Measurements from ENCODE around the gene SOX6.

The SOX6 gene

GRCh38 chr11:16350125-16350524, 6.2 kb downstream of the SOX6 start:
- no peak overlapping the region for H3K27ac Mint-ChIP-seq
- H3K9me3 Mint-ChIP-seq (ENCODE audit: low read depth), result no peaks in the 10 kb centered on the region
- no peaks in the 10 kb centered on the region for H3K36me3 Mint-ChIP-seq
- no peak overlapping the region for H3K4me3 Mint-ChIP-seq
- no peaks in the 10 kb centered on the region for H3K27me3 Mint-ChIP-seq
- H3K4me1 Mint-ChIP-seq (ENCODE audit: low read depth), result no peaks in the 10 kb centered on the region

GRCh38 chr11:16347928-16348685, 8.2 kb downstream of the SOX6 start:
- Mint-ChIP-seq H3K4me3 (no peak overlapping the region), H3K27ac (no peak overlapping the region), H3K9me3 (ENCODE audit: low read depth) (no peaks in the 10 kb centered on the region), H3K4me1 (ENCODE audit: low read depth) (no peaks in the 10 kb centered on the region), H3K27me3 (no peaks in the 10 kb centered on the region), H3K36me3 (no peaks in the 10 kb centered on the region)

- no peak overlapping the region for H3K4me3 Mint-ChIP-seq
- no peaks in the 10 kb centered on the region for H3K4me1 Mint-ChIP-seq (ENCODE audit: low read depth)
- no peak overlapping the region for H3K27ac Mint-ChIP-seq
- no peaks in the 10 kb centered on the region for H3K27me3 Mint-ChIP-seq
- H3K36me3 Mint-ChIP-seq, result no peaks in the 10 kb centered on the region
- H3K9me3 Mint-ChIP-seq (ENCODE audit: low read depth), result no peaks in the 10 kb centered on the region
Measured at GRCh38 chr11:16346975-16347374, 9.4 kb downstream of the SOX6 start.

- H3K4me3 Mint-ChIP-seq, result no peak overlapping the region
- H3K27me3 Mint-ChIP-seq, result no peaks in the 10 kb centered on the region
- no peaks in the 10 kb centered on the region for H3K9me3 Mint-ChIP-seq (ENCODE audit: low read depth)
- H3K27ac Mint-ChIP-seq, result no peak overlapping the region
- H3K4me1 Mint-ChIP-seq (ENCODE audit: low read depth), result no peaks in the 10 kb centered on the region
- no peaks in the 10 kb centered on the region for H3K36me3 Mint-ChIP-seq
Measured at GRCh38 chr11:16341853-16342252, 14.5 kb downstream of the SOX6 start.

- no peaks in the 10 kb centered on the region for H3K9me3 Mint-ChIP-seq (ENCODE audit: low read depth)
- H3K27me3 Mint-ChIP-seq, result no peaks in the 10 kb centered on the region
- no peaks in the 10 kb centered on the region for H3K4me1 Mint-ChIP-seq (ENCODE audit: low read depth)
- H3K4me3 Mint-ChIP-seq, result no peak overlapping the region
- no peaks in the 10 kb centered on the region for H3K36me3 Mint-ChIP-seq
- H3K27ac Mint-ChIP-seq, result no peak overlapping the region
Measured at GRCh38 chr11:16338393-16338792, 18.0 kb downstream of the SOX6 start.

- Mint-ChIP-seq H3K27me3 (no peaks in the 10 kb centered on the region), H3K36me3 (no peaks in the 10 kb centered on the region), H3K4me1 (ENCODE audit: low read depth) (no peaks in the 10 kb centered on the region), H3K4me3 (no peak overlapping the region), H3K27ac (no peak overlapping the region), H3K9me3 (ENCODE audit: low read depth) (no peaks in the 10 kb centered on the region)
Measured at GRCh38 chr11:16337421-16338213, 18.7 kb downstream of the SOX6 start.

GRCh38 chr11:16336721-16337120, 19.6 kb downstream of the SOX6 start:
- no peaks in the 10 kb centered on the region for H3K9me3 Mint-ChIP-seq (ENCODE audit: low read depth)
- H3K36me3 Mint-ChIP-seq, result no peaks in the 10 kb centered on the region
- H3K27ac Mint-ChIP-seq, result no peak overlapping the region
- H3K4me1 Mint-ChIP-seq (ENCODE audit: low read depth), result no peaks in the 10 kb centered on the region
- H3K27me3 Mint-ChIP-seq, result no peaks in the 10 kb centered on the region
- no peak overlapping the region for H3K4me3 Mint-ChIP-seq

GRCh38 chr11:16336204-16336603, 20.1 kb downstream of the SOX6 start:
- no peaks in the 10 kb centered on the region for H3K9me3 Mint-ChIP-seq (ENCODE audit: low read depth)
- no peak overlapping the region for H3K4me3 Mint-ChIP-seq
- no peaks in the 10 kb centered on the region for H3K4me1 Mint-ChIP-seq (ENCODE audit: low read depth)
- H3K27me3 Mint-ChIP-seq, result no peaks in the 10 kb centered on the region
- H3K36me3 Mint-ChIP-seq, result no peaks in the 10 kb centered on the region
- H3K27ac Mint-ChIP-seq, result no peak overlapping the region

GRCh38 chr11:16335236-16335962, 20.9 kb downstream of the SOX6 start:
- no peaks in the 10 kb centered on the region for H3K36me3 Mint-ChIP-seq
- no peaks in the 10 kb centered on the region for H3K27me3 Mint-ChIP-seq
- no peaks in the 10 kb centered on the region for H3K9me3 Mint-ChIP-seq (ENCODE audit: low read depth)
- H3K4me3 Mint-ChIP-seq, result no peak overlapping the region
- H3K4me1 Mint-ChIP-seq (ENCODE audit: low read depth), result no peaks in the 10 kb centered on the region
- no peak overlapping the region for H3K27ac Mint-ChIP-seq

- no peak overlapping the region for H3K4me3 Mint-ChIP-seq
- H3K9me3 Mint-ChIP-seq (ENCODE audit: low read depth), result no peaks in the 10 kb centered on the region
Measured at GRCh38 chr11:16326679-16327297, 29.6 kb downstream of the SOX6 start.

GRCh38 chr11:16322190-16322589, 34.2 kb downstream of the SOX6 start:
- no peaks in the 10 kb centered on the region for H3K9me3 Mint-ChIP-seq (ENCODE audit: low read depth)
- H3K27ac Mint-ChIP-seq, result no peak overlapping the region
- H3K4me1 Mint-ChIP-seq (ENCODE audit: low read depth), result no peaks in the 10 kb centered on the region
- H3K4me3 Mint-ChIP-seq, result no peak overlapping the region
- no peaks in the 10 kb centered on the region for H3K36me3 Mint-ChIP-seq
- H3K27me3 Mint-ChIP-seq, result no peaks in the 10 kb centered on the region

More at GRCh38 chr11:16326679-16327297, 29.6 kb downstream of the SOX6 start:
- H3K36me3 Mint-ChIP-seq, result no peaks in the 10 kb centered on the region
- H3K27me3 Mint-ChIP-seq, result no peaks in the 10 kb centered on the region
- no peaks in the 10 kb centered on the region for H3K4me1 Mint-ChIP-seq (ENCODE audit: low read depth)
- no peak overlapping the region for H3K27ac Mint-ChIP-seq

GRCh38 chr11:16321148-16321547, 35.2 kb downstream of the SOX6 start:
- Mint-ChIP-seq H3K9me3 (ENCODE audit: low read depth) (no peaks in the 10 kb centered on the region), H3K4me1 (ENCODE audit: low read depth) (no peaks in the 10 kb centered on the region), H3K4me3 (no peak overlapping the region), H3K27me3 (no peaks in the 10 kb centered on the region), H3K36me3 (no peaks in the 10 kb centered on the region), H3K27ac (no peak overlapping the region)

GRCh38 chr11:16318320-16318719, 38.0 kb downstream of the SOX6 start:
- Mint-ChIP-seq H3K27me3 (no peaks in the 10 kb centered on the region), H3K36me3 (no peaks in the 10 kb centered on the region), H3K4me3 (no peak overlapping the region), H3K4me1 (ENCODE audit: low read depth) (no peaks in the 10 kb centered on the region), H3K27ac (no peak overlapping the region), H3K9me3 (ENCODE audit: low read depth) (no peaks in the 10 kb centered on the region)

- H3K4me1 Mint-ChIP-seq (ENCODE audit: low read depth), result no peaks in the 10 kb centered on the region
- H3K36me3 Mint-ChIP-seq, result no peaks in the 10 kb centered on the region
- H3K4me3 Mint-ChIP-seq, result no peak overlapping the region
- no peaks in the 10 kb centered on the region for H3K27me3 Mint-ChIP-seq
- no peaks in the 10 kb centered on the region for H3K9me3 Mint-ChIP-seq (ENCODE audit: low read depth)
- H3K27ac Mint-ChIP-seq, result no peak overlapping the region
Measured at GRCh38 chr11:16317712-16318111, 38.6 kb downstream of the SOX6 start.

- Mint-ChIP-seq H3K27ac (no peak overlapping the region), H3K9me3 (ENCODE audit: low read depth) (no peaks in the 10 kb centered on the region), H3K4me3 (no peak overlapping the region), H3K36me3 (no peaks in the 10 kb centered on the region), H3K4me1 (ENCODE audit: low read depth) (no peaks in the 10 kb centered on the region), H3K27me3 (no peaks in the 10 kb centered on the region)
Measured at GRCh38 chr11:16313846-16314245, 42.5 kb downstream of the SOX6 start.
